Endodermal cell (in vitro differentiated cells): ENCODE data around the gene ANO1. TPM values are rescaled to one million over a fixed set of nuclear protein-coding genes. Genes with fewer than 3 reads are reported as not detected.

Experiments used
- DNase-seq: peaks from one replicate; pipeline ENCODE4 v3.0.0-alpha.2; 2017
- H3K27ac ChIP-seq: 2 replicates; pipeline ENCODE4 v1.5.1; 2013; ENCODE audit warnings: mild to moderate bottlenecking, low read depth, low read length, moderate library complexity
- H3K27me3 ChIP-seq: 2 replicates; pipeline ENCODE4 v1.6.1; 2013; ENCODE audit warnings: mild to moderate bottlenecking, low read length, moderate library complexity; ENCODE audit not compliant: insufficient read depth, control insufficient read depth, poor library complexity, severe bottlenecking
- H3K36me3 ChIP-seq: 2 replicates; pipeline ENCODE4 v1.7.0; 2013; ENCODE audit warnings: mild to moderate bottlenecking, low read length, moderate library complexity; ENCODE audit not compliant: control insufficient read depth, insufficient read depth
- H3K4me1 ChIP-seq: one replicate; pipeline ENCODE4 v1.7.0; 2013; ENCODE audit warnings: low read length; ENCODE audit not compliant: control insufficient read depth, insufficient read depth
- H3K4me3 ChIP-seq: 2 replicates; pipeline ENCODE4 v1.5.1; 2013; ENCODE audit warnings: mild to moderate bottlenecking, low read length, moderate library complexity
- H3K9ac ChIP-seq: 2 replicates; pipeline ENCODE4 v1.6.1; 2013; ENCODE audit warnings: mild to moderate bottlenecking, low read length, moderate library complexity; ENCODE audit not compliant: poor library complexity, severe bottlenecking; ENCODE audit errors: extremely low read depth
- H3K9me3 ChIP-seq: 2 replicates; pipeline ENCODE4 v1.6.1; 2013; ENCODE audit warnings: mild to moderate bottlenecking, low read length, moderate library complexity; ENCODE audit not compliant: control insufficient read depth
- H3K27ac Mint-ChIP-seq: 2 replicates; pipeline ENCODE4 v1.8.0; 2020; ENCODE audit warnings: mixed read lengths
- H3K27me3 Mint-ChIP-seq: 2 replicates; pipeline ENCODE4 v1.8.0; 2021; ENCODE audit warnings: mild to moderate bottlenecking, mixed read lengths; ENCODE audit not compliant: insufficient read depth
- H3K36me3 Mint-ChIP-seq: 2 replicates; pipeline ENCODE4 v1.8.0; 2020; ENCODE audit warnings: low read depth, mixed read lengths
- H3K4me1 Mint-ChIP-seq: 2 replicates; pipeline ENCODE4 v1.8.0; 2020; ENCODE audit warnings: mixed read lengths
- H3K4me3 Mint-ChIP-seq: 2 replicates; pipeline ENCODE4 v1.8.0; 2020; ENCODE audit warnings: mild to moderate bottlenecking, moderate library complexity, mixed read lengths
- H3K9me3 Mint-ChIP-seq: 2 replicates; pipeline ENCODE4 v1.8.0; 2020; ENCODE audit warnings: mild to moderate bottlenecking, mixed read lengths
- WGBS, 2 experiments: methylation state at CpG; one replicate each; pipeline versions ENCODE4 v1.1.5 to v1.1.7; 2013; ENCODE audit warnings: missing lambda C conversion rate in 2 of 2, mixed read lengths in 1 of 2; ENCODE audit not compliant: insufficient coverage in 1 of 2, insufficient read length in 1 of 2; 5-methylcytosine and 5-hydroxymethylcytosine counted together
- total RNA-seq, 2 donors: library from RNA; stranded (reverse); fragmentation: NEBNext Ultra II Directional in 1 of 2; extraction: Animal tissue kit (Norgen Biotek cat#: 25700) in 1 of 2; gene quantifications; 2 replicates in 1 of 2; 3 replicates in 1 of 2; pipeline ENCODE4 v1.2.1, GENCODE V29; 2021
- TF ChIP-seq, protein P1 (sequence below): fragments of 200-600 bp; sonication (generic); conservative IDR thresholded peaks from 2 replicates; pipeline ENCODE4 v1.5.0; 2021; ENCODE audit warnings: antibody characterized with exemption, mild to moderate bottlenecking

The ANO1 gene
- total RNA-seq, 2 donors from 2014 or later = 3.0 to 7.7 TPM

DNA sequence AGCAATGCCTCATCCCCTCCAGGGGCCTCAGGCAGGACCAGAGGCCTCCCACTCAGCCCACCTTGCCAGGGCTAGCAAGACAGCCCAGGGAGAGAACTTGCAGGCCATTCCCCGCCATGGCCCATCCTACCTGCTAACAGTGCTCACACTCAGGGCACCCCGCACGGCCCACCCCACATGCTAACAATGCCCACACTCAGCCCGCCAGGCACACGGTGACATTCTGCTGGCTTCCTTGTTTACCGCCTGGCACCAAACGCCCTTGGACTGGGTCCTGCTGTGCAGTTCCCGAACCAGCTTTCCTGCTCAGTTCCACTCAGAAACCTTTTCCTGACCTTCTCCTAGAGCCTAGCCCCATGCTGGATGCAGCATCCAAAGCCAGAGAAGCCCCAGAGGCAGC lies 91.5 kb downstream of the ANO1 start:
- Mint-ChIP-seq H3K9me3 (no peaks in the 10 kb centered on the region), H3K4me1 (peaks cover under 1% of the 10 kb centered on the region), H3K27me3 (no peaks in the 10 kb centered on the region), H3K27ac (no peak overlapping the region), H3K36me3 (no peaks in the 10 kb centered on the region), H3K4me3 (no peak overlapping the region)
- no peak overlapping the region for H3K4me3 ChIP-seq
- H3K9ac ChIP-seq = no peak overlapping the region
- DNase-seq = no peak
- H3K27me3 ChIP-seq = no peaks in the 10 kb centered on the region
- H3K27ac ChIP-seq = no peak overlapping the region
- no peaks in the 10 kb centered on the region for H3K9me3 ChIP-seq
- H3K4me1 ChIP-seq = no peaks in the 10 kb centered on the region
- no peaks in the 10 kb centered on the region for H3K36me3 ChIP-seq
- TF ChIP-seq, protein P1, sequence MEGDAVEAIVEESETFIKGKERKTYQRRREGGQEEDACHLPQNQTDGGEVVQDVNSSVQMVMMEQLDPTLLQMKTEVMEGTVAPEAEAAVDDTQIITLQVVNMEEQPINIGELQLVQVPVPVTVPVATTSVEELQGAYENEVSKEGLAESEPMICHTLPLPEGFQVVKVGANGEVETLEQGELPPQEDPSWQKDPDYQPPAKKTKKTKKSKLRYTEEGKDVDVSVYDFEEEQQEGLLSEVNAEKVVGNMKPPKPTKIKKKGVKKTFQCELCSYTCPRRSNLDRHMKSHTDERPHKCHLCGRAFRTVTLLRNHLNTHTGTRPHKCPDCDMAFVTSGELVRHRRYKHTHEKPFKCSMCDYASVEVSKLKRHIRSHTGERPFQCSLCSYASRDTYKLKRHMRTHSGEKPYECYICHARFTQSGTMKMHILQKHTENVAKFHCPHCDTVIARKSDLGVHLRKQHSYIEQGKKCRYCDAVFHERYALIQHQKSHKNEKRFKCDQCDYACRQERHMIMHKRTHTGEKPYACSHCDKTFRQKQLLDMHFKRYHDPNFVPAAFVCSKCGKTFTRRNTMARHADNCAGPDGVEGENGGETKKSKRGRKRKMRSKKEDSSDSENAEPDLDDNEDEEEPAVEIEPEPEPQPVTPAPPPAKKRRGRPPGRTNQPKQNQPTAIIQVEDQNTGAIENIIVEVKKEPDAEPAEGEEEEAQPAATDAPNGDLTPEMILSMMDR = no peak
- 93 to 95% methylated on average over 4 to 8 of the region's 8 CpGs for WGBS, 2 experiments

GRCh38 chr11:70170596-70171210 lies 92.6 kb downstream of the ANO1 start:
- no peak overlapping the region for H3K4me3 ChIP-seq
- H3K4me1 ChIP-seq = no peaks in the 10 kb centered on the region
- H3K9me3 ChIP-seq = no peaks in the 10 kb centered on the region
- no peak overlapping the region for H3K4me3 Mint-ChIP-seq
- H3K9ac ChIP-seq = no peak overlapping the region
- H3K27me3 ChIP-seq = no peaks in the 10 kb centered on the region
- no peak for DNase-seq
- no peak overlapping the region for H3K27ac Mint-ChIP-seq
- peaks cover 11% of the 10 kb centered on the region for H3K4me1 Mint-ChIP-seq
- 92 to 94% methylated on average over 16 to 22 of the region's 22 CpGs for WGBS, 2 experiments
- no peaks in the 10 kb centered on the region for H3K36me3 ChIP-seq
- no peak overlapping the region for H3K27ac ChIP-seq
- H3K9me3 Mint-ChIP-seq = no peaks in the 10 kb centered on the region
- no peaks in the 10 kb centered on the region for H3K36me3 Mint-ChIP-seq
- TF ChIP-seq, protein P1 = no peak
- no peaks in the 10 kb centered on the region for H3K27me3 Mint-ChIP-seq

GRCh38 chr11:70173018-70173417 lies 94.9 kb downstream of the ANO1 start:
- Mint-ChIP-seq H3K27me3 (no peaks in the 10 kb centered on the region), H3K27ac (no peak overlapping the region), H3K4me1 (peaks cover 11% of the 10 kb centered on the region), H3K4me3 (no peak overlapping the region), H3K36me3 (no peaks in the 10 kb centered on the region), H3K9me3 (no peaks in the 10 kb centered on the region)
- no peak overlapping the region for H3K9ac ChIP-seq
- DNase-seq = no peak
- H3K36me3 ChIP-seq = no peaks in the 10 kb centered on the region
- H3K27ac ChIP-seq = no peak overlapping the region
- 93 to 95% methylated on average over 2 to 4 of the region's 4 CpGs for WGBS, 2 experiments
- H3K4me1 ChIP-seq = no peaks in the 10 kb centered on the region
- H3K9me3 ChIP-seq = no peaks in the 10 kb centered on the region
- TF ChIP-seq, protein P1 = no peak
- no peaks in the 10 kb centered on the region for H3K27me3 ChIP-seq
- no peak overlapping the region for H3K4me3 ChIP-seq
